Astrocyte (in vitro differentiated cells and primary cell): ENCODE data around the gene LCN10. TPM values are rescaled to one million over a fixed set of nuclear protein-coding genes. Genes with fewer than 3 reads are reported as not detected.

Experiments
- DNase-seq: peaks from one replicate; pipeline ENCODE4 v3.0.0-alpha.2; 2010; ENCODE audit warnings: low read depth
- FAIRE-seq: peaks from 2 replicates; lab custom pipeline; 2011; peaks lifted over from hg19 to GRCh38; lab: Jason Lieb, UNC
- H2AFZ ChIP-seq: 2 replicates; pipeline ENCODE4 v1.6.0; 2012; ENCODE audit warnings: low read depth, low read length, inconsistent platforms
- H3K27ac ChIP-seq: 2 replicates; pipeline ENCODE4 v1.5.1; 2011; ENCODE audit warnings: low read depth, low read length, inconsistent platforms
- H3K27me3 ChIP-seq: 2 replicates; pipeline ENCODE4 v1.6.0; 2011; ENCODE audit warnings: low read length, inconsistent platforms; ENCODE audit not compliant: insufficient read depth
- H3K36me3 ChIP-seq: 2 replicates; pipeline ENCODE4 v1.5.1; 2011; ENCODE audit warnings: low read length, inconsistent platforms; ENCODE audit not compliant: insufficient read depth
- H3K4me1 ChIP-seq: 2 replicates; pipeline ENCODE4 v1.5.1; 2011; ENCODE audit warnings: low read length, inconsistent platforms; ENCODE audit not compliant: insufficient read depth
- H3K4me2 ChIP-seq: 2 replicates; pipeline ENCODE4 v1.6.0; 2012; ENCODE audit warnings: low read length, inconsistent platforms
- H3K4me3 ChIP-seq: 2 replicates; pipeline ENCODE4 v1.5.1; 2011; ENCODE audit warnings: low read depth, mild to moderate bottlenecking, low read length, inconsistent platforms; ENCODE audit not compliant: insufficient read depth
- H3K79me2 ChIP-seq: 2 replicates; pipeline ENCODE4 v1.6.0; 2012; ENCODE audit warnings: mild to moderate bottlenecking, low read length, inconsistent platforms; ENCODE audit not compliant: insufficient read depth
- H3K9ac ChIP-seq: 2 replicates; pipeline ENCODE4 v1.6.0; 2012; ENCODE audit warnings: mild to moderate bottlenecking, low read length, inconsistent platforms
- H3K9me3 ChIP-seq: 2 replicates; pipeline ENCODE4 v1.5.1; 2012; ENCODE audit warnings: low read depth, mild to moderate bottlenecking, low read length, inconsistent platforms; ENCODE audit not compliant: insufficient read depth
- H4K20me1 ChIP-seq: 2 replicates; pipeline ENCODE4 v1.6.0; 2012; ENCODE audit warnings: low read length, inconsistent platforms; ENCODE audit not compliant: insufficient read depth
- H3K27ac Mint-ChIP-seq: one replicate; pipeline ENCODE4 v1.8.0; 2021; ENCODE audit warnings: mild to moderate bottlenecking, mixed read lengths; ENCODE audit not compliant: unreplicated experiment
- H3K27me3 Mint-ChIP-seq: one replicate; pipeline ENCODE4 v1.8.0; 2021; ENCODE audit warnings: low read depth, mixed read lengths; ENCODE audit not compliant: unreplicated experiment
- H3K36me3 Mint-ChIP-seq: one replicate; pipeline ENCODE4 v1.8.0; 2021; ENCODE audit warnings: low read depth, mixed read lengths; ENCODE audit not compliant: unreplicated experiment
- H3K4me1 Mint-ChIP-seq: one replicate; pipeline ENCODE4 v1.8.0; 2021; ENCODE audit warnings: low read depth, mixed read lengths; ENCODE audit not compliant: unreplicated experiment
- H3K4me3 Mint-ChIP-seq: one replicate; pipeline ENCODE4 v1.8.0; 2021; ENCODE audit warnings: mild to moderate bottlenecking, moderate library complexity, mixed read lengths; ENCODE audit not compliant: unreplicated experiment
- H3K9me3 Mint-ChIP-seq: one replicate; pipeline ENCODE4 v1.8.0; 2021; ENCODE audit warnings: mild to moderate bottlenecking, mixed read lengths; ENCODE audit not compliant: unreplicated experiment
- EZH2 ChIP-seq: IDR thresholded peaks from 2 replicates; pipeline ENCODE4 v1.6.1; 2012; ENCODE audit warnings: mild to moderate bottlenecking, low read length, inconsistent platforms; ENCODE audit not compliant: insufficient read depth
- total RNA-seq: library from RNA; stranded (reverse); gene quantifications from 2 replicates; pipeline ENCODE4 v1.2.1, GENCODE V29; 2021
- TF ChIP-seq, protein P1 (sequence below): IDR thresholded peaks from 2 replicates; pipeline ENCODE4 v1.5.1; 2011; ENCODE audit warnings: low read depth, mild to moderate bottlenecking, inconsistent platforms, low read length, moderate library complexity; ENCODE audit not compliant: insufficient read depth

The LCN10 gene
- total RNA-seq, 1 donor from 2014 or later = not detected

DNA sequence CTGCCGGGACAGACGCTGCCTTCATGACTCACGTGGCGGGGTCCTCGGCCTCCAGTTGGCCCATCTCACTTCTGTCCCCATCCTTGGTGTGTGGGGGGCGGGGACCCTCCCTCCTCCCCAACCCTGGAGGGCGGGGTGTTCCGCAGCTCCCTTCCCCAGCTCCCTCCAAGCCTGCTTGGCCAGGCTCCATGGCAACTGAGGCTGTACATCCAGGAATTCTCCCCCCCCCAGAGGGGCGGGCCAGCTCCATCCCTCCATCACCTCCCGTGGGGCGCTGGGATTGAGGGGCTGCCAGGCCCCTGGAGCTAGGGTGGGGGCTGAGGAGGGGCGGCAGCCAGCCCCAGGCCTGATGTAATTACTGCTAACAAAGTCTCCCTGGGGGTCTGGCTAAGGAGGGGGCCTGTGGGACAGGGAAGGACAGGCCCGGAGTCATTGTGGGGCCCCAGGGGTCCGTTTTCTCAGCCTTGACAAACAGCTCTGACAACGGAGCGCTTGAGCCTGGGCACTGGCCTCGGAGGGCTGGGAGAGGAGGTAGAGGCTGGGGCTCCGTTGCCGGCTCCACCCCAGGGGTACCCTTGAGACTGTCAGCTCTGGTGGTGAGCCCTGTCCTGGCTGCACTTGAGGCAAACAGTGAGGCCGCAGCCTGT, 22.4 kb downstream of the LCN10 start:
- H2AFZ ChIP-seq = no peak overlapping the region
- H3K27me3 Mint-ChIP-seq = no peaks in the 10 kb centered on the region
- no peak overlapping the region for H3K4me3 Mint-ChIP-seq
- peaks cover 9% of the 10 kb centered on the region for H3K4me1 Mint-ChIP-seq
- no peak overlapping the region for H3K27ac ChIP-seq
- FAIRE-seq = no peak
- peaks cover 48% of the 10 kb centered on the region for H4K20me1 ChIP-seq
- peak overlapping the region; percentile 47 for H3K27ac Mint-ChIP-seq
- H3K36me3 Mint-ChIP-seq = peaks cover 8% of the 10 kb centered on the region
- TF ChIP-seq EZH2 = no peak
- TF ChIP-seq, protein P1, sequence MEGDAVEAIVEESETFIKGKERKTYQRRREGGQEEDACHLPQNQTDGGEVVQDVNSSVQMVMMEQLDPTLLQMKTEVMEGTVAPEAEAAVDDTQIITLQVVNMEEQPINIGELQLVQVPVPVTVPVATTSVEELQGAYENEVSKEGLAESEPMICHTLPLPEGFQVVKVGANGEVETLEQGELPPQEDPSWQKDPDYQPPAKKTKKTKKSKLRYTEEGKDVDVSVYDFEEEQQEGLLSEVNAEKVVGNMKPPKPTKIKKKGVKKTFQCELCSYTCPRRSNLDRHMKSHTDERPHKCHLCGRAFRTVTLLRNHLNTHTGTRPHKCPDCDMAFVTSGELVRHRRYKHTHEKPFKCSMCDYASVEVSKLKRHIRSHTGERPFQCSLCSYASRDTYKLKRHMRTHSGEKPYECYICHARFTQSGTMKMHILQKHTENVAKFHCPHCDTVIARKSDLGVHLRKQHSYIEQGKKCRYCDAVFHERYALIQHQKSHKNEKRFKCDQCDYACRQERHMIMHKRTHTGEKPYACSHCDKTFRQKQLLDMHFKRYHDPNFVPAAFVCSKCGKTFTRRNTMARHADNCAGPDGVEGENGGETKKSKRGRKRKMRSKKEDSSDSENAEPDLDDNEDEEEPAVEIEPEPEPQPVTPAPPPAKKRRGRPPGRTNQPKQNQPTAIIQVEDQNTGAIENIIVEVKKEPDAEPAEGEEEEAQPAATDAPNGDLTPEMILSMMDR = no peak
- no peaks in the 10 kb centered on the region for H3K9me3 Mint-ChIP-seq
- H3K9ac ChIP-seq = peak overlapping the region; percentile 10
- H3K27me3 ChIP-seq = no peaks in the 10 kb centered on the region
- H3K4me2 ChIP-seq = peak overlapping the region; percentile 59
- DNase-seq = no peak
- no peak overlapping the region for H3K4me3 ChIP-seq
- peaks cover 12% of the 10 kb centered on the region for H3K36me3 ChIP-seq
- no peaks in the 10 kb centered on the region for H3K9me3 ChIP-seq
- H3K79me2 ChIP-seq = peaks cover 19% of the 10 kb centered on the region
- H3K4me1 ChIP-seq = peaks cover 21% of the 10 kb centered on the region

- Histone ChIP-seq H3K79me2 (peaks cover 10% of the 10 kb centered on the region), H3K4me1 (peaks cover 20% of the 10 kb centered on the region), H4K20me1 (peaks cover 37% of the 10 kb centered on the region), H3K27me3 (no peaks in the 10 kb centered on the region), H3K36me3 (peaks cover 7% of the 10 kb centered on the region), H2AFZ (no peak overlapping the region), H3K9ac (no peak overlapping the region), H3K9me3 (no peaks in the 10 kb centered on the region), H3K27ac (no peak overlapping the region), H3K4me3 (no peak overlapping the region), H3K4me2 (no peak overlapping the region)
- FAIRE-seq = no peak
- no peaks in the 10 kb centered on the region for H3K9me3 Mint-ChIP-seq
- TF ChIP-seq, protein P1 = no peak
- no peak for TF ChIP-seq EZH2
- DNase-seq = no peak
- H3K27me3 Mint-ChIP-seq = no peaks in the 10 kb centered on the region
- peaks cover 5% of the 10 kb centered on the region for H3K4me1 Mint-ChIP-seq
- no peak overlapping the region for H3K27ac Mint-ChIP-seq
- no peak overlapping the region for H3K4me3 Mint-ChIP-seq
- peaks cover 6% of the 10 kb centered on the region for H3K36me3 Mint-ChIP-seq
These were observed 23.4 kb downstream of the LCN10 start for GRCh38 chr9:136719195-136719880.
